Skeletal muscle tissue (tissue), 4 donors: ENCODE data around the gene C1GALT1C1. TPM values are rescaled to one million over a fixed set of nuclear protein-coding genes. Genes with fewer than 3 reads are reported as not detected.
"Not testable (repeated sequence)": the region's sequence is repeated elsewhere in the genome, so short reads cannot be mapped to it uniquely, and the experiment has no call there.

ENCODE experiments used
- H3K27ac ChIP-seq: one replicate; pipeline ENCODE4 v1.7.0; 2013; ENCODE audit warnings: mild to moderate bottlenecking, low read depth, low read length, inconsistent platforms
- H3K27me3 ChIP-seq, 3 donors: one replicate each; pipeline ENCODE4 v1.7.0; 2013; ENCODE audit warnings: low read length in 3 of 3; ENCODE audit not compliant: control insufficient read depth in 3 of 3, insufficient read depth in 3 of 3
- H3K36me3 ChIP-seq, 3 donors: one replicate each; pipeline ENCODE4 v1.7.0; 2013; ENCODE audit warnings: low read length in 3 of 3; ENCODE audit not compliant: control insufficient read depth in 3 of 3, insufficient read depth in 3 of 3
- H3K4me1 ChIP-seq, 3 donors: one replicate each; pipeline ENCODE4 v1.7.0; 2013; ENCODE audit warnings: low read length in 3 of 3, mild to moderate bottlenecking in 3 of 3; ENCODE audit not compliant: control insufficient read depth in 3 of 3, insufficient read depth in 3 of 3
- H3K4me3 ChIP-seq, 3 donors: one replicate each; pipeline ENCODE4 v1.7.0; 2013; ENCODE audit warnings: low read length in 3 of 3
- H3K9ac ChIP-seq, 3 donors: one replicate each; pipeline ENCODE4 v1.7.0; 2013; ENCODE audit warnings: low read length in 3 of 3, mild to moderate bottlenecking in 3 of 3, moderate library complexity in 2 of 3, low read depth in 1 of 3
- H3K9me3 ChIP-seq, 3 donors: one replicate each; pipeline ENCODE4 v1.7.0; 2013; ENCODE audit warnings: low read length in 3 of 3; ENCODE audit not compliant: control insufficient read depth in 3 of 3
- total RNA-seq: library from RNA; depleted of rRNA; stranded (reverse); fragments of >200 nt; gene quantifications from one replicate; pipeline ENCODE4 v1.2.3, GENCODE V29; 2014
- donor health status: Osteomylitis.

C1GALT1C1 gene
- total RNA-seq = 16.2 TPM

- Histone ChIP-seq H3K4me3 (peak within 1 kb of the TSS; percentile 75 to 83 (median 82)), H3K9ac (peak within 1 kb of the TSS; percentile 75 to 89 (median 86)), H3K9me3 (no peaks in the 10 kb centered on the region), H3K27me3 (no peaks in the 10 kb centered on the region), H3K27ac (peak within 1 kb of the TSS; percentile 87), H3K36me3 (no peaks in the 10 kb centered on the region), H3K4me1 (peaks cover 0 to 3% (median 0%) of the 10 kb centered on the region in 3 donors)
Observed at GRCh38 chrX:120629667-120630537, at the start of gene C1GALT1C1. C1GALT1C1 (minus strand) TSS chrX:120630054; CDS start chrX:120627166, 2,888 bp downstream.

- no peak overlapping the region for H3K27ac ChIP-seq
- peaks cover 0 to 4% (median 0%) of the 10 kb centered on the region in 3 donors for H3K4me1 ChIP-seq
- no peaks in the 10 kb centered on the region for H3K36me3 ChIP-seq
- H3K27me3 ChIP-seq = no peaks in the 10 kb centered on the region
- H3K4me3 ChIP-seq = no peak overlapping the region
- H3K9me3 ChIP-seq = no peaks in the 10 kb centered on the region
- no peak overlapping the region for H3K9ac ChIP-seq
Observed at GRCh38 chrX:120677004-120677652, 47.3 kb upstream of the C1GALT1C1 start.

- Histone ChIP-seq H3K4me3 (no peak overlapping the region), H3K27ac (peak overlapping the region; percentile 8), H3K4me1 (peaks cover 0 to 4% (median 0%) of the 10 kb centered on the region in 3 donors), H3K9ac (no peak overlapping the region), H3K36me3 (no peaks in the 10 kb centered on the region), H3K27me3 (no peaks in the 10 kb centered on the region), H3K9me3 (no peaks in the 10 kb centered on the region)
Observed at GRCh38 chrX:120672841-120673530, 43.1 kb upstream of the C1GALT1C1 start.

GRCh38 chrX:120672389-120672788, 42.5 kb upstream of the C1GALT1C1 start:
- Histone ChIP-seq H3K27me3 (no peaks in the 10 kb centered on the region), H3K9ac (no peak overlapping the region), H3K36me3 (no peaks in the 10 kb centered on the region), H3K27ac (peak overlapping the region; percentile 22), H3K4me1 (peaks cover 0 to 4% (median 0%) of the 10 kb centered on the region in 3 donors), H3K9me3 (no peaks in the 10 kb centered on the region), H3K4me3 (no peak overlapping the region)

GRCh38 chrX:120671963-120672362, 42.1 kb upstream of the C1GALT1C1 start:
- H3K9me3 ChIP-seq = no peaks in the 10 kb centered on the region
- peak overlapping the region; percentile 22 for H3K27ac ChIP-seq
- H3K9ac ChIP-seq = no peak overlapping the region
- no peak overlapping the region for H3K4me3 ChIP-seq
- H3K27me3 ChIP-seq = no peaks in the 10 kb centered on the region
- H3K4me1 ChIP-seq = peaks cover 0 to 4% (median 0%) of the 10 kb centered on the region in 3 donors
- no peaks in the 10 kb centered on the region for H3K36me3 ChIP-seq

- Histone ChIP-seq H3K4me1 (peaks cover 0 to 4% (median 0%) of the 10 kb centered on the region in 3 donors), H3K9ac (no peak overlapping the region), H3K9me3 (no peaks in the 10 kb centered on the region), H3K36me3 (no peaks in the 10 kb centered on the region), H3K27ac (no peak overlapping the region), H3K27me3 (no peaks in the 10 kb centered on the region), H3K4me3 (no peak overlapping the region)
Observed at GRCh38 chrX:120668357-120668756, 38.5 kb upstream of the C1GALT1C1 start.

GRCh38 chrX:120664535-120664934, 34.7 kb upstream of the C1GALT1C1 start:
- H3K9ac ChIP-seq, H3K27me3 ChIP-seq, H3K4me3 ChIP-seq, H3K36me3 ChIP-seq, H3K27ac ChIP-seq, H3K4me1 ChIP-seq, H3K9me3 ChIP-seq: not testable (repeated sequence)

- Histone ChIP-seq H3K27ac (no peak overlapping the region), H3K9ac (no peak overlapping the region), H3K9me3 (no peaks in the 10 kb centered on the region), H3K4me3 (no peak overlapping the region), H3K27me3 (no peaks in the 10 kb centered on the region), H3K36me3 (no peaks in the 10 kb centered on the region), H3K4me1 (no peaks in the 10 kb centered on the region)
Observed at GRCh38 chrX:120664081-120664480, 34.2 kb upstream of the C1GALT1C1 start.

- Histone ChIP-seq H3K9ac (no peak overlapping the region), H3K27me3 (no peaks in the 10 kb centered on the region)
Observed at GRCh38 chrX:120662662-120663061, 32.8 kb upstream of the C1GALT1C1 start.

More at GRCh38 chrX:120662662-120663061, 32.8 kb upstream of the C1GALT1C1 start:
- Histone ChIP-seq H3K4me3 (no peak overlapping the region), H3K4me1 (no peaks in the 10 kb centered on the region), H3K36me3 (no peaks in the 10 kb centered on the region), H3K27ac (no peak overlapping the region), H3K9me3 (no peaks in the 10 kb centered on the region)
